NCI-H1092 treated with DMSO at 0.1 percent for 48 hours (cell line): Measurements from ENCODE around the gene TBC1D1.
"Not testable (repeated sequence)": the region's sequence is repeated elsewhere in the genome, so short reads cannot be mapped to it uniquely, and the experiment has no call there.

Experiments
- DNase-seq: peaks from one replicate; lab custom pipeline; 2025; lab: John Stamatoyannopoulos, UW

Gene TBC1D1

DNA sequence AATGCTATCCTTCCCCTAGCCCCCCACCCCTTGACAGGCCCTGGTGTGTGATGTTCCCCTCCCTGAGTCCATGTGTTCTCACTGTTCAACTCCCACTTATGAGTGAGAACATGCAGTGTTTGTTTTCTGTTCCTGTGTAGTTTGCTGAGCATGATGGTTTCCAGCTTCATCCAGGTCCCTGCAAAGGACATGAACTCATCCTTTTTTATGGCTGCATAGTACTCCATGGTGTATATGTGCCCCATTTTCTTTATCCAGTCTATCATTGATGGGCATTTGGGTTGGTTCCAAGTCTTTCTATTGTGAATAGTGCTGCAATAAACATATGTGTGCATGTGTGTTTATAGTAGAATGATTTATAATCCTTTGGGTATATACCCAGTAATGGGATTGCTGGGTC lies 32.2 kb downstream of the TBC1D1 start:
- not testable (repeated sequence) for DNase-seq

GRCh38 chr4:37924946-37925345 lies 34.1 kb downstream of the TBC1D1 start:
- no peak for DNase-seq

DNA sequence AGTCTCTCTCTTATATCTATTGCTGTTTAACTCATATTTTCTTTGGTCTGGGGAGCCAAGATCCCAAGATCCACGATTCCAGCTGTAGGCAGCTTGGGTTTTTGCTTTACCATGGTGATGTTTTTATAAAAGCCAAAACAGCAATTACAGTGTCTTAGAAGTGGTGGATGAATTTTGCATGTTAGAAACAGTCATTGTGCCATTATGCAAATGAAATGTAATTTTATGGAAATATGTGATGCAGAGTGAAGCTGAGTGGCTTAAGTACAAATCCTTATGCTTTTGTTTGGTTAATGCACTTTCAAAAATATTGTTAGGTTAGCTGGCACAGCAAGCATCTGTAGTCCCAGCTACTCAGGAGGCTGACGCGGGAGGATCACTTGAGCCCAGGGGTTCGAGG lies 36.5 kb downstream of the TBC1D1 start:
- DNase-seq, result no peak

DNA sequence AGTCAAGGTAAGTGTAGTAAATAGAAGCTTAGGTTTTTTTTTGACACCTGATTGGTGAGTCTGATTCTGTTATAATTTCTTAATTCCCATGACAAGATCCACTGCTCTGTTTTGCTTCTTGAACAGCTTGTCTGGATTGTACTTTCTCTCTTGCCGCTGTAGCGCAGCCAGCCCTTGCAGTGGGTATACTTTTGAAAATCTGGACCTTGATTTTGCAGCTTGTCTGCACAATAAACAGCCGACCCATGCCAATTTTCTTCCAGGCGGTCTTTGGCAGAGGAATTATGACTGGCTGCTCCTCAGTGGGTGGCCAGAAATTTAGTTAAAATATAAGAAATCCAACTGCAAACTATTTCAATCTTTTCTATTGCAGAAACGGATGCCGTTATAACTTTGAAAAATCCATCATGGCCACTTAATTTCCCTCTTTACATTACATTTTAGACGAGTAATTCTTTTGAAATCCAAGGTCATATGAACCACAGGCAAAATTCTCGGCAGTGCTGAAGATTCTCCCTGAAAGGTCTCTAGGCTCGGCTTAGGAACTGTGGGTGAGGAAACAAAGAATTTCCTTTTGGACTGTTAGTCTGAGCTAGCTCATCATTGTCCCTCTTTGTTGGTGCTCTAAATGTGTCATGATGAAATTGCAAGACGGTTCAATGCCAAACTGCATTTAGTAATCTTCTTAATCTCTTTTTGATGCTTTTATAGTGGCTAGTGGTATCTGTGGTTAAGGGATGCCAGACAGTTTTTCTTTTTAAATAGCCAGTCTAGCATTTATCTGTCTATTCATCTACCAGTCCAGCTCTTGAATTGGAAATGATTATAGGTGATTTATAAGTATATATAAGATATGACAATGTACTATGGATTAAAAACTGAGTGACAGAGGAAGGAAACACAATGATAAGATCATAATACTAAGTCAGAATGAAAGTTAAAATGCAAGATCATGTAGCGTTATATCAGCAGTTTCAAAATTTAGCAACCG lies 37.8 kb downstream of the TBC1D1 start:
- no peak for DNase-seq

- DNase-seq, result no peak
Measured at GRCh38 chr4:37934096-37934495, 43.2 kb downstream of the TBC1D1 start.

- no peak for DNase-seq
Measured at GRCh38 chr4:37934609-37935008, 43.7 kb downstream of the TBC1D1 start.

GRCh38 chr4:37935026-37935425 lies 44.1 kb downstream of the TBC1D1 start:
- no peak for DNase-seq

DNA sequence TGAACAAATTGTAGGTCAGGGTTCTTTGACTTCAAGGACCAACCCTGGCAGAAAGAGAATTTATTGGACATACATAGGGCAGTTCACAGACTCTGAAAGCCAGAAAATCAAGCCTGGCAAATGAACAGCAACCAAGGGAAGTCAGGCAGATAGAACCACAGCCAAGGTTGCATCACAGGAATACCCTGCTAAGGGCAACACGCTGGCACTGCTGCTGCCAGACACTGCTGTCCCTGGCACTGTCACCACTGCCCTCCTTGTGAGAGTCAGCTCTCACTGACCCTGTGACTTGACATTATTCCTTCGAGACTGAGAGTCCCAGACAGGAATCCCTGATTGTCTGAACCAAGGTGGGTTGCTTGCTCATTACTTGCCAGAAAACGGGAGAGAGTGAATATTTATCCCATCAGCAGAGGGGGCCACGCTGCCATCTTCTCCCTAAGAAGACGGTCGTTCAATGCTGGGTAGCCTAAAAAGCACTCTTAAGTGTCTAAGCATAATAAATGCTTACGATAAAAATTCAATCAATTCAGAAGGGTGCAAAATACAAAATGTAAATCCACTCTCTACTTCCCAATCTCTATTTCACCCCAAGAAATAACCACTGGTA lies 46.1 kb downstream of the TBC1D1 start:
- DNase-seq, result no peak

DNA sequence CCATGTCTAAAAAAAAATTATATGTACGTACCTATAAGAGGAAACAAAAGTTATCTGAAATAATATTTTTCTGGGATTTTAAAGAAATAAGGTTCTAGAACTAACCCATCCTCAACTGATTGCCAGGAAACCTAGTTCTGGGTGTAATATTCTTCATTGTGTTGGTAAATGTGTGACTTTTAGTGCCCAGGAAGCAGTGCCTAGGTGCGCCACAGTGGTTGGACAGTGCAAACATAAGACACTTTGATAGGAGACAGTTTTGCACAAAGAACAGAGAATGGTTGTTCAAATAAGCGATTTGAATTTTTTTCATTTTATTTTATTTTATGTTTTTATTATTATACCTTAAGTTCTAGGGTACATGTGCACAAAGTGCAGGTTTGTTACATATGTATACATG lies 47.3 kb downstream of the TBC1D1 start:
- no peak for DNase-seq

DNA sequence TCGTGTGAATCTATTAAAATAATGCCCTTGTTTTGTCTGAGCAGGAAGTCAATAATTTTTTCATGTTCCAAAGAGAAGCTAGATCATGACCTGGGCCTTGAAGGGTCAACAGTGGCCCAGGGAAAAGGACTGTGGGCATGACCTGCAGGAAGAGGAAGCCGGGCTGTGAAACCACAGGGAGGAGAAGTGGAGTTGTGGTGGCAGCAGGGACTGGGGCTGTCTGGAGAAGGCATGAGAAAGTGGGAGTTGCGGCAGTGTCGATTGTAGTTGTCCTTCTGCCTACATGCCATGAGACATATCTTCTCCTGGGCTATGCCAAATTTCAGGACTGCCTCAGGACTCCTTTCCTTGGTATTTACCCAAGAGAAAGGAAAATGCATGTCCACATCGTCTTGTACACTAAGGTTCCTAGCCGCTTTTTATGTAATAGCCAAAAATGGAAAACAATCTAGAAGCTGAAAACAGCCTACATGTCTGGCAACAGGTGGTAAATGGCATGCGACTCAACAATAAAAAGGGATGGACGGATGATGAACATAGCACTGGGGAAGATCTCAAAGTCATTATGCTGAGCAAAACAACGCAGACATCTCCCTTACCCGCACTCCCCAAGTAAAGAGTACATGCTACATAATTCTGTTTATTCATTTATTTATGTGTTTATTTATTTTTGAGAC lies 55.8 kb downstream of the TBC1D1 start:
- no peak for DNase-seq

DNA sequence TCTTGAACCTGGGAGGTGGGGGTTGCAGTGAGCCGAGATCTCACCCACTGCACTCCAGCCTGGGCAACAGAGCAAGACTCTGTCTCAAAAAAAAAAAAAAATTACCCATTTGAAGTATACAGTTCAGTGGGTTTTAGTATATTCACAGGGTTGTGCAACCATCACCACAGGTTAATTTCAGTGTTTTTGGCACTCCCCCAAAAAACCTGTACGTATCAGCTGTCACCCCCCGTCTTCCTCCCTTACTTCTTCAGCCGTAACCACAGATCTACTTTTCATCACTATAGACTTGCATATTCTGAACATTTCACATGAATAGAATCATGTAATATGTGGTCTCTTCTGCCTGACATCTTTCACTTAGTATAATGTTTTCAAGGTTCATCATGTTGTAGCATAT lies 57.7 kb downstream of the TBC1D1 start:
- DNase-seq, result no peak

DNA sequence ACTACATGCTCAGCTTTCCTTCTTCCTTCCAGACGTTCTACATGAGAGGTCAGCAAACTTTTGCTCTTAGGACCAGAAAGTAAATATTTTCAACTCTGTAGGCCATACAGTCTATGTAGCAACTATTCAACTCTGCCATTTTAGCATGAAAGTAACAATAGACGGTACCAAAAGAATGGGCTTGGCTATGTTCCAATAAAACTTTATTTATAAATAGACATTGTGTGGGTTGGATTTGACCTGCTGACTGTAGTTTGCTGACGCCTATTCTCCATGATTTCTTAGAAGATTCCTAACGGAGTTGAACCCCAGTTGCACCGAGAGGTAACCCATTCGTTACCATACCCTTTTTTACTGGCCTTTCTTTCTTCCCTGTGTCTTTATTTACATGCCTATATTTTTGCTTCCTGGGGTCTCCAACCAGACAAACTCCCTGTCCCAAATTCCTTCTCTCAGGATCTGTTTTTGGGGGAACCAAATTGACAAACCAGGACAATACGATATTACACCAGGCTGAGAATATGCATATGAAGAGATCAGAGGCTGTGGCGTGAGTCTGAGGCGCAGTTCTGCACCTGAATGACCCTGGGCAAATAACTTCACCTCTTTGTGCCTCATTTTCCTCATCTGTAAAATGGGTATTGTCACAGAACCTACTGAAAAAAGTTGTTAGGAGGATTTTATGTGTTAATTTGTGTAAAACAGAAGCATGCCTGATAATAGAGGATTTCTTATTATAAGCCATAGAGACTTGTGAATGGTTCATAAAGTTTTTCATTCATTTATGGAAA lies 58.9 kb downstream of the TBC1D1 start:
- no peak for DNase-seq

GRCh38 chr4:37951461-37952352 lies 60.8 kb downstream of the TBC1D1 start:
- no peak for DNase-seq

- DNase-seq, result no peak
Measured at GRCh38 chr4:37953156-37953555, 62.3 kb downstream of the TBC1D1 start.

- no peak for DNase-seq
Measured at GRCh38 chr4:37953620-37954293, 62.9 kb downstream of the TBC1D1 start.

GRCh38 chr4:37956941-37957340 lies 66.1 kb downstream of the TBC1D1 start:
- DNase-seq, result no peak

- no peak for DNase-seq
Measured at GRCh38 chr4:37958932-37959331, 68.0 kb downstream of the TBC1D1 start.

- no peak for DNase-seq
Measured at GRCh38 chr4:37960098-37960497, 69.2 kb downstream of the TBC1D1 start, which contains the start of gene PTTG2. Gene PTTG2 (plus strand): TSS chr4:37960398. CDS start chr4:37960435, 37 bp downstream.

DNA sequence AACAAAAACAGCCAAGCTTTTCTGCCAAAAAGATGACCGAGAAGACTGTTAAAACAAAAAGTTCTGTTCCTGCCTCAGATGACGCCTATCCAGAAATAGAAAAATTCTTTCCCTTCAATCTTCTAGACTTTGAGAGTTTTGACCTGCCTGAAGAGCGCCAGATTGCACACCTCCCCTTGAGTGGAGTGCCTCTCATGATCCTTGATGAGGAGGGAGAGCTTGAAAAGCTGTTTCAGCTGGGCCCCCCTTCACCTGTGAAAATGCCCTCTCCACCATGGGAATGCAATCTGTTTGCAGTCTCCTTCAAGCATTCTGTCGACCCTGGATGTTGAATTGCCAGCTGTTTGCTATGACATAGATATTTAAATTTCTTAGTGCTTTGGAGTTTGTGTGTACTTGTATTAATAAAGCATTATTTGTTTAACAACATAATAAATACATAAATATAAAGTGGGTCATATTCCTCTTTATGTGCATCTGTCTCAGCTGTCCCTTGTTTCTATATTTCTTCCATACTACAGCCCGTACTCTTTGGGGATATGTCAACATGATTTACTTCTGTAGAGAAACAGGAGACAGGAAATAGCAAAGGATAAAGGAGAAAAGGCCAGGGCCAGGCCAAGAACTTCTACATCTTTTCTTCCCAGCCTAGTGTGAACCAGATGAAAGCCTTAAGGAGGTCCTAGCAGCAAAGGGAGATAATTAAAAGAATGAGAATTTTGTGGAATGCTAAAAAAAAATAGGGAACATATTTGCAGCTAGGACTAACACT lies 70.0 kb downstream of the TBC1D1 start:
- DNase-seq, result no peak
